ENCODE measurements around the gene FBXW12.
A peak's percentile ranks its signal among the peaks of the same experiment; 100 is the strongest.
"Not testable (repeated sequence)": the region's sequence is repeated elsewhere in the genome, so short reads cannot be mapped to it uniquely, and the experiment has no call there.

FBXW12 gene

DNA sequence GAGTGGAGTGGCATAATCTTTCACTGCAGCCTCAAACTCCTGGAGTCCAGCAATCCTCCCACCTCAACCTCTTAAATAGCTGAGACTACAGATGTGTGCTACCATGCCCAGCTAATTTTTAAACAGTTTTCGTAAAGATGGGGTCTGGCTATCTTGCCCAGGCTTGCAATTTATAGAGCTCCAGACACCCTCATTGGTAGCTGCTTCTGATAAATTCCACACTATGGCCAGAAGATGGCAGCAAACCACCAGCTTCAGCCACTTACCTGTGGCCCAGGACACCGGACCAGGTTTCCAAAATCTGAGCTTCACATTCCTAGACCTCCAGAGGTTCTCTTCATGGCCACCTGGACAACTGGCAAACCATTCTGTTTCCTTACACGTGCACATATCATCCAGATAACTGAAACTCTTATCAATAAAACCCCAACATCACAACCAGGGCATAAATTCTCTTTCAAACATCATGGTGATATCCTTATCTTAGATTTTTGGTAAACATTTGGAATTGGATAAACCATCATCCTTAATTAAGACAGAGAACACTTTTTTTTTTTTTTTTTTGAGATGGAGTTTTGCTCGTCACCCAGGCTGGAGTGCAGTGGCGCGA lies 28.9 kb downstream of the FBXW12 start (continued):
- TF ChIP-seq ZFP69B (tag by site-specific recombination; IDR thresholded peaks at IDR 0.05) (no peak), ZNF37A (tag by site-specific recombination; IDR thresholded peaks at IDR 0.05) (no peak), ZBTB8A (tag by site-specific recombination; IDR thresholded peaks at IDR 0.05) (no peak), KLF9 (tag by site-specific recombination; IDR thresholded peaks at IDR 0.05; ENCODE audit: low read depth) (no peak), ZNF548 (tag by site-specific recombination; IDR thresholded peaks at IDR 0.05) (no peak), ZNF121 (tag by site-specific recombination; IDR thresholded peaks at IDR 0.05) (peak; percentile 100), ZNF544 (tag by site-specific recombination; IDR thresholded peaks at IDR 0.05) (no peak), ZNF324 (tag by site-specific recombination; IDR thresholded peaks at IDR 0.05) (no peak), TCF7L2 (IDR thresholded peaks at IDR 0.05; ENCODE audit: borderline replicate concordance, low read depth, low read length) (no peak), KLF8 (tag by site-specific recombination; IDR thresholded peaks at IDR 0.05) (no peak), ZNF350 (tag by site-specific recombination; IDR thresholded peaks at IDR 0.05) (no peak), SCRT1 (tag by site-specific recombination; IDR thresholded peaks at IDR 0.05; ENCODE audit: borderline replicate concordance) (peak; percentile 82), ZSCAN16 (tag by site-specific recombination; IDR thresholded peaks at IDR 0.05) (no peak), GFI1B (tag by site-specific recombination; IDR thresholded peaks at IDR 0.05) (no peak), ZNF654 (tag by site-specific recombination; IDR thresholded peaks at IDR 0.05; ENCODE audit: low read depth) (peak; percentile 89), SCRT2 (tag by site-specific recombination; IDR thresholded peaks at IDR 0.05) (peak; percentile 70), RBAK (tag by site-specific recombination; IDR thresholded peaks at IDR 0.05) (no peak), ZNF677 (tag by site-specific recombination; IDR thresholded peaks at IDR 0.05) (no peak)
- TF ChIP-seq, protein P1, sequence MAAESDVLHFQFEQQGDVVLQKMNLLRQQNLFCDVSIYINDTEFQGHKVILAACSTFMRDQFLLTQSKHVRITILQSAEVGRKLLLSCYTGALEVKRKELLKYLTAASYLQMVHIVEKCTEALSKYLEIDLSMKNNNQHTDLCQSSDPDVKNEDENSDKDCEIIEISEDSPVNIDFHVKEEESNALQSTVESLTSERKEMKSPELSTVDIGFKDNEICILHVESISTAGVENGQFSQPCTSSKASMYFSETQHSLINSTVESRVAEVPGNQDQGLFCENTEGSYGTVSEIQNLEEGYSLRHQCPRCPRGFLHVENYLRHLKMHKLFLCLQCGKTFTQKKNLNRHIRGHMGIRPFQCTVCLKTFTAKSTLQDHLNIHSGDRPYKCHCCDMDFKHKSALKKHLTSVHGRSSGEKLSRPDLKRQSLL (tag by site-specific recombination; IDR thresholded peaks at IDR 0.05): 0 out of 2 replicates have a peak, but pooled peaks have one; percentile 16
- TF ChIP-seq, protein P2, sequence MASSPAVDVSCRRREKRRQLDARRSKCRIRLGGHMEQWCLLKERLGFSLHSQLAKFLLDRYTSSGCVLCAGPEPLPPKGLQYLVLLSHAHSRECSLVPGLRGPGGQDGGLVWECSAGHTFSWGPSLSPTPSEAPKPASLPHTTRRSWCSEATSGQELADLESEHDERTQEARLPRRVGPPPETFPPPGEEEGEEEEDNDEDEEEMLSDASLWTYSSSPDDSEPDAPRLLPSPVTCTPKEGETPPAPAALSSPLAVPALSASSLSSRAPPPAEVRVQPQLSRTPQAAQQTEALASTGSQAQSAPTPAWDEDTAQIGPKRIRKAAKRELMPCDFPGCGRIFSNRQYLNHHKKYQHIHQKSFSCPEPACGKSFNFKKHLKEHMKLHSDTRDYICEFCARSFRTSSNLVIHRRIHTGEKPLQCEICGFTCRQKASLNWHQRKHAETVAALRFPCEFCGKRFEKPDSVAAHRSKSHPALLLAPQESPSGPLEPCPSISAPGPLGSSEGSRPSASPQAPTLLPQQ (tag by site-specific recombination; IDR thresholded peaks at IDR 0.05): no peak
- TF ChIP-seq, protein P3, sequence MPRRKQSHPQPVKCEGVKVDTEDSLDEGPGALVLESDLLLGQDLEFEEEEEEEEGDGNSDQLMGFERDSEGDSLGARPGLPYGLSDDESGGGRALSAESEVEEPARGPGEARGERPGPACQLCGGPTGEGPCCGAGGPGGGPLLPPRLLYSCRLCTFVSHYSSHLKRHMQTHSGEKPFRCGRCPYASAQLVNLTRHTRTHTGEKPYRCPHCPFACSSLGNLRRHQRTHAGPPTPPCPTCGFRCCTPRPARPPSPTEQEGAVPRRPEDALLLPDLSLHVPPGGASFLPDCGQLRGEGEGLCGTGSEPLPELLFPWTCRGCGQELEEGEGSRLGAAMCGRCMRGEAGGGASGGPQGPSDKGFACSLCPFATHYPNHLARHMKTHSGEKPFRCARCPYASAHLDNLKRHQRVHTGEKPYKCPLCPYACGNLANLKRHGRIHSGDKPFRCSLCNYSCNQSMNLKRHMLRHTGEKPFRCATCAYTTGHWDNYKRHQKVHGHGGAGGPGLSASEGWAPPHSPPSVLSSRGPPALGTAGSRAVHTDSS (tag by site-specific recombination; IDR thresholded peaks at IDR 0.05): no peak
- TF ChIP-seq, protein P4, sequence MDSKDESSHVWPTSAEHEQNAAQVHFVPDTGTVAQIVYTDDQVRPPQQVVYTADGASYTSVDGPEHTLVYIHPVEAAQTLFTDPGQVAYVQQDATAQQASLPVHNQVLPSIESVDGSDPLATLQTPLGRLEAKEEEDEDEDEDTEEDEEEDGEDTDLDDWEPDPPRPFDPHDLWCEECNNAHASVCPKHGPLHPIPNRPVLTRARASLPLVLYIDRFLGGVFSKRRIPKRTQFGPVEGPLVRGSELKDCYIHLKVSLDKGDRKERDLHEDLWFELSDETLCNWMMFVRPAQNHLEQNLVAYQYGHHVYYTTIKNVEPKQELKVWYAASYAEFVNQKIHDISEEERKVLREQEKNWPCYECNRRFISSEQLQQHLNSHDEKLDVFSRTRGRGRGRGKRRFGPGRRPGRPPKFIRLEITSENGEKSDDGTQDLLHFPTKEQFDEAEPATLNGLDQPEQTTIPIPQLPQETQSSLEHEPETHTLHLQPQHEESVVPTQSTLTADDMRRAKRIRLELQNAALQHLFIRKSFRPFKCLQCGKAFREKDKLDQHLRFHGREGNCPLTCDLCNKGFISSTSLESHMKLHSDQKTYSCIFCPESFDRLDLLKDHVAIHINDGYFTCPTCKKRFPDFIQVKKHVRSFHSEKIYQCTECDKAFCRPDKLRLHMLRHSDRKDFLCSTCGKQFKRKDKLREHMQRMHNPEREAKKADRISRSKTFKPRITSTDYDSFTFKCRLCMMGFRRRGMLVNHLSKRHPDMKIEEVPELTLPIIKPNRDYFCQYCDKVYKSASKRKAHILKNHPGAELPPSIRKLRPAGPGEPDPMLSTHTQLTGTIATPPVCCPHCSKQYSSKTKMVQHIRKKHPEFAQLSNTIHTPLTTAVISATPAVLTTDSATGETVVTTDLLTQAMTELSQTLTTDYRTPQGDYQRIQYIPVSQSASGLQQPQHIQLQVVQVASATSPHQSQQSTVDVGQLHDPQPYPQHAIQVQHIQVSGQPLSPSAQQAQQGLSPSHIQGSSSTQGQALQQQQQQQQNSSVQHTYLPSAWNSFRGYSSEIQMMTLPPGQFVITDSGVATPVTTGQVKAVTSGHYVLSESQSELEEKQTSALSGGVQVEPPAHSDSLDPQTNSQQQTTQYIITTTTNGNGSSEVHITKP (tag by site-specific recombination; IDR thresholded peaks at IDR 0.05): no peak
- TF ChIP-seq, protein P5, sequence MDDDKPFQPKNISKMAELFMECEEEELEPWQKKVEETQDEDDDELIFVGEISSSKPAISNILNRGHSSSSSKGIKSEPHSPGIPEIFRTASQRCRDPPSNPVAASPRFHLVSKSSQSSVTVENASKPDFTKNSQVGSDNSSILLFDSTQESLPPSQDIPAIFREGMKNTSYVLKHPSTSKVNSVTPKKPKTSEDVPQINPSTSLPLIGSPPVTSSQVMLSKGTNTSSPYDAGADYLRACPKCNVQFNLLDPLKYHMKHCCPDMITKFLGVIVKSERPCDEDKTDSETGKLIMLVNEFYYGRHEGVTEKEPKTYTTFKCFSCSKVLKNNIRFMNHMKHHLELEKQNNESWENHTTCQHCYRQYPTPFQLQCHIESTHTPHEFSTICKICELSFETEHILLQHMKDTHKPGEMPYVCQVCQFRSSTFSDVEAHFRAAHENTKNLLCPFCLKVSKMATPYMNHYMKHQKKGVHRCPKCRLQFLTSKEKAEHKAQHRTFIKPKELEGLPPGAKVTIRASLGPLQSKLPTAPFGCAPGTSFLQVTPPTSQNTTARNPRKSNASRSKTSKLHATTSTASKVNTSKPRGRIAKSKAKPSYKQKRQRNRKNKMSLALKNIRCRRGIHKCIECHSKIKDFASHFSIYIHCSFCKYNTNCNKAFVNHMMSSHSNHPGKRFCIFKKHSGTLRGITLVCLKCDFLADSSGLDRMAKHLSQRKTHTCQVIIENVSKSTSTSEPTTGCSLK (tag by site-specific recombination; IDR thresholded peaks at IDR 0.05): no peak
- TF ChIP-seq, protein P6, sequence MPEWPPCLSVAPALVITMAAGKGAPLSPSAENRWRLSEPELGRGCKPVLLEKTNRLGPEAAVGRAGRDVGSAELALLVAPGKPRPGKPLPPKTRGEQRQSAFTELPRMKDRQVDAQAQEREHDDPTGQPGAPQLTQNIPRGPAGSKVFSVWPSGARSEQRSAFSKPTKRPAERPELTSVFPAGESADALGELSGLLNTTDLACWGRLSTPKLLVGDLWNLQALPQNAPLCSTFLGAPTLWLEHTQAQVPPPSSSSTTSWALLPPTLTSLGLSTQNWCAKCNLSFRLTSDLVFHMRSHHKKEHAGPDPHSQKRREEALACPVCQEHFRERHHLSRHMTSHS (tag by site-specific recombination; IDR thresholded peaks at IDR 0.05): no peak

DNA sequence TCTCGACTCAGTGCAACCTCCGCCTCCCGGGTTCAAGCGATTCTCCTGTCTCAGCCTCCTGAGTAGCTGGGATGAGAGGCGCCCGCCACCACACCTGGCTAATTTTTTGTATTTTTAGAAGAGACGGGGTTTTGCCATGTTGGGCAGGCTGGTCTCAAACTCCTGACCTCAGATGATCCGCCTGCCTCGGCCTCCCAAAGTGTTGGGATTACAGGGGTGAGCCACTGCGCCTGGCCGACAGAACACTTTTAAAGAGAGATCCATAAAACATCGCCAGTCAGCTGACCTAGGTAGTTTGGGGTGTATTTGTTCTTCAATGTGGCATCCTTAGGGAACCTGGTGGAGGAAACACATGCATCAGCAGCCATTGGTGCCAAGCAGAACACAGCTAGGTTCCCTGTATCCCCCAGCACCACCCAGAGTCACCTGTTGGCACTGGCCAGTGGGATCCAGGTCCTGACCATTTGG lies 29.4 kb downstream of the FBXW12 start:
- not testable (repeated sequence) for H3K4me3 ChIP-seq (ENCODE audit: low read depth, low read length); H3K4me1 ChIP-seq (ENCODE audit: control insufficient read depth, insufficient read depth, low read length); H3K27ac ChIP-seq (ENCODE audit: extremely low read depth, low read depth, low read length); H3K9me3 ChIP-seq (ENCODE audit: control insufficient read depth, insufficient read depth, low read depth, low read length)
- H3K36me3 ChIP-seq (ENCODE audit: control insufficient read depth in 2 of 2, insufficient read depth in 1 of 2, low read length in 2 of 2): peaks cover 0 to 27% of the 10 kb centered on the region in 2 experiments; a peak in 1 of 3 replicates
- CTCF ChIA-PET: interaction anchor here (0.6 to 7.2 kb wide), 30 partner anchors 10 to 338 kb away, joined by 3 to 238 read pairs (median 5); partner anchors contain the start of genes CCDC51, PLXNB1 and TMA7
- POLR2A ChIA-PET: interaction anchor here (0.7 to 2.1 kb wide), 7 partner anchors 31 to 152 kb away, joined by 3 to 13 read pairs (median 4); partner anchors contain the start of genes CCDC51 and TMA7
